ENCODE data around the gene CHRNB4.

- TF ChIP-seq EGR1 (IDR thresholded peaks at IDR 0.05; ENCODE audit: low read depth in 2 of 2) = no peak
- TF ChIP-seq MAX (IDR thresholded peaks at IDR 0.05) = no peak
- TF ChIP-seq, protein P1, sequence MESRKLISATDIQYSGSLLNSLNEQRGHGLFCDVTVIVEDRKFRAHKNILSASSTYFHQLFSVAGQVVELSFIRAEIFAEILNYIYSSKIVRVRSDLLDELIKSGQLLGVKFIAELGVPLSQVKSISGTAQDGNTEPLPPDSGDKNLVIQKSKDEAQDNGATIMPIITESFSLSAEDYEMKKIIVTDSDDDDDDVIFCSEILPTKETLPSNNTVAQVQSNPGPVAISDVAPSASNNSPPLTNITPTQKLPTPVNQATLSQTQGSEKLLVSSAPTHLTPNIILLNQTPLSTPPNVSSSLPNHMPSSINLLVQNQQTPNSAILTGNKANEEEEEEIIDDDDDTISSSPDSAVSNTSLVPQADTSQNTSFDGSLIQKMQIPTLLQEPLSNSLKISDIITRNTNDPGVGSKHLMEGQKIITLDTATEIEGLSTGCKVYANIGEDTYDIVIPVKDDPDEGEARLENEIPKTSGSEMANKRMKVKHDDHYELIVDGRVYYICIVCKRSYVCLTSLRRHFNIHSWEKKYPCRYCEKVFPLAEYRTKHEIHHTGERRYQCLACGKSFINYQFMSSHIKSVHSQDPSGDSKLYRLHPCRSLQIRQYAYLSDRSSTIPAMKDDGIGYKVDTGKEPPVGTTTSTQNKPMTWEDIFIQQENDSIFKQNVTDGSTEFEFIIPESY (IDR thresholded peaks at IDR 0.05) = no peak
- TF ChIP-seq, protein P2, sequence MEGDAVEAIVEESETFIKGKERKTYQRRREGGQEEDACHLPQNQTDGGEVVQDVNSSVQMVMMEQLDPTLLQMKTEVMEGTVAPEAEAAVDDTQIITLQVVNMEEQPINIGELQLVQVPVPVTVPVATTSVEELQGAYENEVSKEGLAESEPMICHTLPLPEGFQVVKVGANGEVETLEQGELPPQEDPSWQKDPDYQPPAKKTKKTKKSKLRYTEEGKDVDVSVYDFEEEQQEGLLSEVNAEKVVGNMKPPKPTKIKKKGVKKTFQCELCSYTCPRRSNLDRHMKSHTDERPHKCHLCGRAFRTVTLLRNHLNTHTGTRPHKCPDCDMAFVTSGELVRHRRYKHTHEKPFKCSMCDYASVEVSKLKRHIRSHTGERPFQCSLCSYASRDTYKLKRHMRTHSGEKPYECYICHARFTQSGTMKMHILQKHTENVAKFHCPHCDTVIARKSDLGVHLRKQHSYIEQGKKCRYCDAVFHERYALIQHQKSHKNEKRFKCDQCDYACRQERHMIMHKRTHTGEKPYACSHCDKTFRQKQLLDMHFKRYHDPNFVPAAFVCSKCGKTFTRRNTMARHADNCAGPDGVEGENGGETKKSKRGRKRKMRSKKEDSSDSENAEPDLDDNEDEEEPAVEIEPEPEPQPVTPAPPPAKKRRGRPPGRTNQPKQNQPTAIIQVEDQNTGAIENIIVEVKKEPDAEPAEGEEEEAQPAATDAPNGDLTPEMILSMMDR (IDR thresholded peaks at IDR 0.05; ENCODE audit: low read depth, low read length, missing input control) = no peak
- no peak for TF ChIP-seq HNF4A (conservative IDR thresholded peaks at IDR 0.05)
- no peak for TF ChIP-seq JUND (IDR thresholded peaks at IDR 0.05)
- TF ChIP-seq FOXA1 (IDR thresholded peaks at IDR 0.05) = no peak
Observed at GRCh38 chr15:78604420-78604819, 36.6 kb downstream of the CHRNB4 start.
